A549 (cell line): ENCODE results near the gene PLRG1. TPM values are rescaled to one million over a fixed set of nuclear protein-coding genes. Genes with fewer than 3 reads are reported as not detected.
A peak's percentile ranks its signal among the peaks of the same experiment; 100 is the strongest.

Experiments used
- ATAC-seq, 2 experiments: fragments of 200-7000 bp in 1 of 2; fragments of >200 bp in 1 of 2; cut with Nextera tagmentation in 1 of 2; cut with Tn5 transposase in 1 of 2; 3 replicates each; pipeline versions ENCODE4 v1.8.0 to v1.9.1; 2018 to 2020; ENCODE audit warnings: mild to moderate bottlenecking in 1 of 2, moderate library complexity in 1 of 2
- CTCF ChIA-PET: fragments of 300-600 bp; sonication (Branson Sonifier 250); formaldehyde crosslinking; extraction: SDS; loops from one replicate; lab custom pipeline; 2021; ENCODE audit warnings: antibody characterized with exemption, inconsistent platforms; lab: Yijun Ruan, JAX
- POLR2A ChIA-PET: fragments of 350-600 bp; formaldehyde crosslinking; extraction: SDS; loops from one replicate; lab custom pipeline; 2021; ENCODE audit warnings: antibody characterized with exemption, inconsistent platforms; lab: Yijun Ruan, JAX
- DNase-seq, 2 experiments: peaks; one replicate each; pipeline versions ENCODE4 v3.0.0 to v3.0.0-alpha.2; 2011 to 2016; ENCODE audit warnings: low read depth in 1 of 2, low spot score in 1 of 2
- FAIRE-seq: peaks from 2 replicates; lab custom pipeline; 2011; peaks lifted over from hg19 to GRCh38; lab: Jason Lieb, UNC
- H3K27ac ChIP-seq, 2 experiments: fragments of >200 bp; sonication (Bioruptor Twin); formaldehyde crosslinking; 3 replicates each; pipeline ENCODE4 v1.5.1; 2016 to 2017
- H3K4me1 ChIP-seq: fragments of >200 bp; sonication (Bioruptor Twin); formaldehyde crosslinking; 3 replicates; pipeline ENCODE4 v1.6.1; 2016
- H3K4me2 ChIP-seq: fragments of >200 bp; sonication (Bioruptor Twin); formaldehyde crosslinking; 3 replicates; pipeline ENCODE4 v1.6.1; 2016
- H3K4me3 ChIP-seq: fragments of >200 bp; sonication (Bioruptor Twin); formaldehyde crosslinking; 3 replicates; pipeline ENCODE4 v1.5.1; 2016
- H3K9me3 ChIP-seq: fragments of >200 bp; sonication (Bioruptor Twin); formaldehyde crosslinking; 3 replicates; pipeline ENCODE4 v1.6.1; 2016
- BHLHE40 ChIP-seq: IDR thresholded peaks from 2 replicates; pipeline ENCODE4 v1.6.1; 2012; ENCODE audit warnings: low read depth, low read length, inconsistent platforms
- CBX8 ChIP-seq: fragments of 200-600 bp; sonication (generic); IDR thresholded peaks from 2 replicates; pipeline ENCODE4 v1.6.1; 2016
- CHD2 ChIP-seq: fragments of 150-350 bp; IDR thresholded peaks from 2 replicates; pipeline ENCODE4 v1.6.1; 2014; ENCODE audit warnings: low read length; ENCODE audit not compliant: partially characterized antibody
- CTCF ChIP-seq: fragments of >200 bp; sonication (Bioruptor Twin); formaldehyde crosslinking; IDR thresholded peaks from 3 replicates; pipeline ENCODE4 v1.5.1; 2016
- EHF ChIP-seq: fragments of 250-450 bp; sonication (Bioruptor Pico); IDR thresholded peaks from 2 replicates; pipeline ENCODE4 v1.5.0; 2020; ENCODE audit warnings: mild to moderate bottlenecking
- EHMT2 ChIP-seq: fragments of 200-600 bp; sonication (generic); IDR thresholded peaks from 2 replicates; pipeline ENCODE4 v1.6.1; 2016; ENCODE audit warnings: antibody characterized with exemption, low read depth, mild to moderate bottlenecking, moderate library complexity
- EP300 ChIP-seq, 2 experiments: fragments of >200 bp; sonication (Bioruptor Twin); formaldehyde crosslinking; IDR thresholded peaks; 2 replicates in 1 of 2; 3 replicates in 1 of 2; pipeline ENCODE4 v1.6.1; 2016 to 2017
- FOSB ChIP-seq: fragments of 250-450 bp; sonication (Bioruptor Pico); IDR thresholded peaks from 2 replicates; pipeline ENCODE4 v1.5.0; 2020; ENCODE audit warnings: mild to moderate bottlenecking, moderate library complexity
- GATA3 ChIP-seq: IDR thresholded peaks from 2 replicates; pipeline ENCODE4 v1.6.1; 2012; ENCODE audit warnings: borderline replicate concordance
- HDAC2 ChIP-seq: fragments of 200-600 bp; sonication (generic); IDR thresholded peaks from 2 replicates; pipeline ENCODE4 v1.6.1; 2016
- HOXB13 ChIP-seq: fragments of 250-450 bp; sonication (Bioruptor Pico); IDR thresholded peaks from 2 replicates; pipeline ENCODE4 v1.5.0; 2020; ENCODE audit warnings: low read depth, mild to moderate bottlenecking, moderate library complexity
- JUNB ChIP-seq: fragments of >200 bp; sonication (Bioruptor Twin); formaldehyde crosslinking; IDR thresholded peaks from 2 replicates; pipeline ENCODE4 v1.6.1; 2016
- KDM1A ChIP-seq: fragments of 200-600 bp; sonication (generic); IDR thresholded peaks from 2 replicates; pipeline ENCODE4 v1.6.1; 2016; ENCODE audit warnings: low read depth, mild to moderate bottlenecking
- NFE2L2 ChIP-seq: fragments of 150-350 bp; conservative IDR thresholded peaks from 2 replicates; pipeline ENCODE4 v1.6.1; 2014; ENCODE audit warnings: low read length
- PHF8 ChIP-seq: fragments of 200-600 bp; sonication (generic); IDR thresholded peaks from 2 replicates; pipeline ENCODE4 v1.6.1; 2016; ENCODE audit warnings: low read depth, mild to moderate bottlenecking, antibody characterized with exemption, moderate library complexity, borderline replicate concordance
- POLR2A ChIP-seq: IDR thresholded peaks from 2 replicates; pipeline ENCODE4 v1.6.1; 2012; ENCODE audit warnings: mild to moderate bottlenecking, low read length
- POLR2AphosphoS2 ChIP-seq: conservative IDR thresholded peaks from 2 replicates; pipeline ENCODE4 v1.6.1; 2012; ENCODE audit warnings: low read length, improper control_type of control experiment, inconsistent platforms
- RAD21 ChIP-seq, 2 experiments: fragments of >200 bp in 1 of 2; sonication (Bioruptor Twin) in 1 of 2; formaldehyde crosslinking in 1 of 2; IDR thresholded peaks in 1 of 2; conservative IDR thresholded peaks in 1 of 2; 2 replicates in 1 of 2; 3 replicates in 1 of 2; pipeline ENCODE4 v1.6.1; 2012 to 2018; ENCODE audit warnings: inconsistent platforms in 1 of 2
- RARB ChIP-seq: fragments of 250-450 bp; sonication (Bioruptor Pico); IDR thresholded peaks from 2 replicates; pipeline ENCODE4 v1.8.0; 2021; ENCODE audit warnings: mild to moderate bottlenecking, moderate library complexity
- SMC3 ChIP-seq: fragments of >200 bp; sonication (Bioruptor Twin); formaldehyde crosslinking; IDR thresholded peaks from 3 replicates; pipeline ENCODE4 v1.6.1; 2018; ENCODE audit warnings: inconsistent platforms
- SREBF2 ChIP-seq: fragments of 450-650 bp; IDR thresholded peaks from 2 replicates; pipeline ENCODE4 v1.6.1; 2014; ENCODE audit warnings: mild to moderate bottlenecking, moderate library complexity
- TP53 ChIP-seq: fragments of 250-450 bp; sonication (Bioruptor Pico); IDR thresholded peaks from 2 replicates; pipeline ENCODE4 v1.5.0; 2021; ENCODE audit warnings: mild to moderate bottlenecking, moderate library complexity
- USF2 ChIP-seq: fragments of 450-650 bp; IDR thresholded peaks from 2 replicates; pipeline ENCODE4 v1.6.1; 2014; ENCODE audit warnings: antibody characterized with exemption
- ZC3H11A ChIP-seq: fragments of 450-650 bp; IDR thresholded peaks from 2 replicates; pipeline ENCODE4 v1.6.1; 2014; ENCODE audit warnings: antibody characterized with exemption, mild to moderate bottlenecking
- ZFP36 ChIP-seq: fragments of 450-650 bp; IDR thresholded peaks from 2 replicates; pipeline ENCODE4 v1.6.1; 2014; ENCODE audit warnings: borderline replicate concordance; ENCODE audit not compliant: partially characterized antibody
- ZNF302 ChIP-seq: fragments of 250-450 bp; sonication (Bioruptor Pico); IDR thresholded peaks from 2 replicates; pipeline ENCODE4 v1.9.0; 2021; ENCODE audit warnings: inconsistent platforms, mild to moderate bottlenecking, moderate library complexity
- ZSCAN20 ChIP-seq: fragments of 250-450 bp; sonication (Bioruptor Pico); IDR thresholded peaks from 2 replicates; pipeline ENCODE4 v1.8.0; 2022; ENCODE audit warnings: mild to moderate bottlenecking, moderate library complexity
- WGBS: methylation state at CpG from one replicate; pipeline ENCODE4 v1.1.6; 2017; ENCODE audit errors: missing lambda C conversion rate; 5-methylcytosine and 5-hydroxymethylcytosine counted together
- polyA plus RNA-seq, 4 experiments: library from polyadenylated mRNA; depleted of rRNA in 3 of 4; stranded (reverse); fragments of >200 nt; fragmentation: RNase III in 1 of 4; extraction: RNeasy Plus Mini Kit Qiagen cat#74134 plus additional on column Dnase treatment in 1 of 4; gene quantifications; 2 replicates in 3 of 4; 3 replicates in 1 of 4; pipeline ENCODE4 v1.2.3, GENCODE V29; 2011 to 2017
- TF ChIP-seq, protein P1 (sequence below): IDR thresholded peaks from 2 replicates; pipeline ENCODE4 v1.6.1; 2012; ENCODE audit warnings: low read depth, borderline replicate concordance

The PLRG1 gene
- polyA plus RNA-seq, 2 of the 4 experiments (the other 2 are of a cell fraction): 50.4 to 123 TPM

GRCh38 chr4:154560419-154560801 is 10.2 kb upstream of the PLRG1 start (continued):
- TF ChIP-seq GATA3 (no peak), ZNF302 (CRISPR knock-in tag) (no peak)

DNA sequence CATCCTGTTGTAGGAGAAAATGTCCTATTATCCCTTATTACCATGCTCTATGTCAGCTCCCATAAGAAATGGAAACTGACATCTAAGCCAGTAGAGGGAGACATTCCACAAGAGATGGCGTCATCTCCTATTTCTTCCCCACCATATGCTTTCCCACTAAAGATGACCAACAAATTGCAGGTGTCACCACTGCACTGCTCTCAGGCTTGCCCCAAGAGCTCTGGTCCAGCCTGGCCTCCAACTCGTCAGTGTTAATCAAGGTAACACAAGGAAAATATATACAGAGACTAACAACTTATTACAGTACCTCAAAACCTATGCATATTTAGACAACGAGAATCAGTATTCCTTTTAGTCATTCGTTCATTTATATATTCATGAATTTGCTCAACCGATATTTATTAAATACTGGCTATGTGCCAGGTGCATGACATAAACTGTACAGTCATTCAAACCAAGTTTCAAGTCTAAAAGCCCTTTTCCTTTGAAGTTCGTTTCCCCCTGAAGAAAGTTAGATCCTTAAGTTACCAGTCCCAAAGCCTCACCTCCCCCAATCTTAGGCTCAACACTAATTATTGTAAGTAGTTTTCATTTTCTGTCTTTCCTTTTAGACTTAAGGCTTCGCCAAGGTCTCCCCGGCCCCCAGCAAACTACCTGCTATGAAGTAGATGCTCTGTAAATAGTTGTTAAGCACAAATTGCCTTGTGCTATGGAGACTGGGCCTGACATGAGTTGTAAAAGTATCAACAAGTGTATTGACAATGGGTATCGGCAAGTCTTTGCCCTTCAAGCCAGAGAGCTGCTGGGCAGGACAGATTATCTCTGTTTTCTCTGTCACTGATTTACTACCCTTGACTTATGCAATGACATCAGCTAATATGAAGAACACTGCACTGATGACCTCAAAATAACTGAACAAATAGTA is 9.6 kb upstream of the PLRG1 start:
- WGBS: 38% methylated on average over 9 of the region's 9 CpGs
- DNase-seq (peak; percentile 30 to 86), FAIRE-seq (no peak), ATAC-seq (peak; percentile 89 to 91)
- H3K27ac ChIP-seq: peak overlapping the region; percentile 70 to 74
- peaks cover 51% of the 10 kb centered on the region for H3K4me1 ChIP-seq
- peak overlapping the region; percentile 64 for H3K4me2 ChIP-seq
- H3K9me3 ChIP-seq: no peaks in the 10 kb centered on the region
- CTCF ChIA-PET: interaction anchor here (0.6 to 8.8 kb wide), 23 partner anchors 9 to 255 kb away, joined by 3 to 214 read pairs (median 5); partner anchors contain the start of genes FGG and PLRG1
- POLR2A ChIA-PET: no interaction called here
- H3K4me3 ChIP-seq: no peak overlapping the region
- TF ChIP-seq EP300 (IDR thresholded peaks at IDR 0.05) (peak in 1 of 2 experiments; percentile 43; a peak in 1 of 5 replicates), SREBF2 (no peak), NFE2L2 (no peak), BHLHE40 (no peak), SMC3 (peak; percentile 95), USF2 (no peak), RAD21 (conservative IDR thresholded peaks at IDR 0.05 in 1 of 2, IDR thresholded peaks at IDR 0.05 in 1 of 2) (peak; percentile 95 to 96), CHD2 (no peak), CBX8 (no peak), KDM1A (no peak), EHMT2 (peak; percentile 43; the same call in 1 of the 2 replicates), CTCF (peak; percentile 81), TP53 (CRISPR knock-in tag) (no peak), JUNB (no peak), RARB (CRISPR knock-in tag) (no peak)
- TF ChIP-seq, protein P1, sequence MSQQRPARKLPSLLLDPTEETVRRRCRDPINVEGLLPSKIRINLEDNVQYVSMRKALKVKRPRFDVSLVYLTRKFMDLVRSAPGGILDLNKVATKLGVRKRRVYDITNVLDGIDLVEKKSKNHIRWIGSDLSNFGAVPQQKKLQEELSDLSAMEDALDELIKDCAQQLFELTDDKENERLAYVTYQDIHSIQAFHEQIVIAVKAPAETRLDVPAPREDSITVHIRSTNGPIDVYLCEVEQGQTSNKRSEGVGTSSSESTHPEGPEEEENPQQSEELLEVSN: no peak

- ATAC-seq (peak; percentile 16 to 42; a peak in 3 of 6 replicates), DNase-seq (no peak), FAIRE-seq (no peak)
- H3K4me1 ChIP-seq: peaks cover 47% of the 10 kb centered on the region
- CTCF ChIA-PET: interaction anchor here (0.7 to 8.8 kb wide), 22 partner anchors 9 to 219 kb away, joined by 3 to 214 read pairs (median 5); partner anchors contain the start of genes FGG and PLRG1
- H3K4me2 ChIP-seq: no peak overlapping the region
- 64% methylated on average over 1 of the region's 1 CpG for WGBS
- H3K4me3 ChIP-seq: no peak overlapping the region
- peak overlapping the region; percentile 32 to 74; a peak in 4 of 6 replicates for H3K27ac ChIP-seq
- TF ChIP-seq EHF (CRISPR knock-in tag): no peak
- TF ChIP-seq FOSB (CRISPR knock-in tag): no peak
- TF ChIP-seq ZNF302 (CRISPR knock-in tag): no peak
- no peak for TF ChIP-seq POLR2A
- no peak for TF ChIP-seq EP300 (IDR thresholded peaks at IDR 0.05)
- no peak for TF ChIP-seq ZSCAN20 (CRISPR knock-in tag)
- TF ChIP-seq POLR2AphosphoS2: no peak
- TF ChIP-seq HOXB13 (CRISPR knock-in tag): no peak
- no peak for TF ChIP-seq ZFP36
- TF ChIP-seq HDAC2: no peak
- TF ChIP-seq PHF8: no peak
- no peak for TF ChIP-seq ZC3H11A
- no peak for TF ChIP-seq SMC3
- TF ChIP-seq CBX8: no peak
- POLR2A ChIA-PET: no interaction called here
- no peaks in the 10 kb centered on the region for H3K9me3 ChIP-seq
These were observed 8.9 kb upstream of the PLRG1 start for GRCh38 chr4:154559141-154559493.
